ENCODE results near the gene NKAIN2.
"Not testable (repeated sequence)": the region's sequence is repeated elsewhere in the genome, so short reads cannot be mapped to it uniquely, and the experiment has no call there.

The NKAIN2 gene

GRCh38 chr6:124285146-124285545 is 481.5 kb downstream of the NKAIN2 start:
- no peak overlapping the region for H3K4me3 ChIP-seq (ENCODE audit: low read depth, low read length)
- no peak for TF ChIP-seq CTCF (IDR thresholded peaks at IDR 0.05; ENCODE audit: insufficient read depth, low read length, missing control alignments)
- DNase-seq (ENCODE audit: low read depth, low spot score) = no peak
- POLR2A ChIA-PET = no interaction called here
- CTCF ChIA-PET = no interaction called here

- POLR2A ChIA-PET = no interaction called here
- DNase-seq (ENCODE audit: low read depth, low spot score) = no peak
- TF ChIP-seq CTCF (IDR thresholded peaks at IDR 0.05; ENCODE audit: insufficient read depth, low read length, missing control alignments) = no peak
- CTCF ChIA-PET = no interaction called here
- H3K4me3 ChIP-seq (ENCODE audit: low read depth, low read length) = no peak overlapping the region
Observed at GRCh38 chr6:124294574-124295200, 491.0 kb downstream of the NKAIN2 start.

- no peak for TF ChIP-seq CTCF (IDR thresholded peaks at IDR 0.05; ENCODE audit: insufficient read depth, low read length, missing control alignments)
- no peak for DNase-seq (ENCODE audit: low read depth, low spot score)
- CTCF ChIA-PET = no interaction called here
- H3K4me3 ChIP-seq (ENCODE audit: low read depth, low read length) = no peak overlapping the region
- POLR2A ChIA-PET = no interaction called here
Observed at GRCh38 chr6:124297507-124297906, 493.8 kb downstream of the NKAIN2 start.

GRCh38 chr6:124298730-124299129 is 495.1 kb downstream of the NKAIN2 start:
- TF ChIP-seq CTCF (IDR thresholded peaks at IDR 0.05; ENCODE audit: insufficient read depth, low read length, missing control alignments) = no peak
- POLR2A ChIA-PET = no interaction called here
- DNase-seq (ENCODE audit: low read depth, low spot score) = no peak
- CTCF ChIA-PET = no interaction called here
- H3K4me3 ChIP-seq (ENCODE audit: low read depth, low read length) = no peak overlapping the region

GRCh38 chr6:124300907-124301306 is 497.2 kb downstream of the NKAIN2 start:
- POLR2A ChIA-PET; DNase-seq (ENCODE audit: low read depth, low spot score); CTCF ChIA-PET; H3K4me3 ChIP-seq (ENCODE audit: low read depth, low read length): not testable (repeated sequence)

GRCh38 chr6:124303971-124304370 is 500.3 kb downstream of the NKAIN2 start:
- TF ChIP-seq CTCF (IDR thresholded peaks at IDR 0.05; ENCODE audit: insufficient read depth, low read length, missing control alignments) = no peak
- H3K4me3 ChIP-seq (ENCODE audit: low read depth, low read length) = no peak overlapping the region
- ChIA-PET POLR2A (no interaction called here), CTCF (no interaction called here)
- DNase-seq (ENCODE audit: low read depth, low spot score) = no peak

GRCh38 chr6:124310139-124310538 is 506.5 kb downstream of the NKAIN2 start:
- no peak for DNase-seq (ENCODE audit: low read depth, low spot score)
- H3K4me3 ChIP-seq (ENCODE audit: low read depth, low read length) = no peak overlapping the region
- TF ChIP-seq CTCF (IDR thresholded peaks at IDR 0.05; ENCODE audit: insufficient read depth, low read length, missing control alignments) = no peak
- POLR2A ChIA-PET = no interaction called here
- CTCF ChIA-PET = no interaction called here
